ENCODE measurements around the gene CDYL2.

Gene CDYL2

DNA sequence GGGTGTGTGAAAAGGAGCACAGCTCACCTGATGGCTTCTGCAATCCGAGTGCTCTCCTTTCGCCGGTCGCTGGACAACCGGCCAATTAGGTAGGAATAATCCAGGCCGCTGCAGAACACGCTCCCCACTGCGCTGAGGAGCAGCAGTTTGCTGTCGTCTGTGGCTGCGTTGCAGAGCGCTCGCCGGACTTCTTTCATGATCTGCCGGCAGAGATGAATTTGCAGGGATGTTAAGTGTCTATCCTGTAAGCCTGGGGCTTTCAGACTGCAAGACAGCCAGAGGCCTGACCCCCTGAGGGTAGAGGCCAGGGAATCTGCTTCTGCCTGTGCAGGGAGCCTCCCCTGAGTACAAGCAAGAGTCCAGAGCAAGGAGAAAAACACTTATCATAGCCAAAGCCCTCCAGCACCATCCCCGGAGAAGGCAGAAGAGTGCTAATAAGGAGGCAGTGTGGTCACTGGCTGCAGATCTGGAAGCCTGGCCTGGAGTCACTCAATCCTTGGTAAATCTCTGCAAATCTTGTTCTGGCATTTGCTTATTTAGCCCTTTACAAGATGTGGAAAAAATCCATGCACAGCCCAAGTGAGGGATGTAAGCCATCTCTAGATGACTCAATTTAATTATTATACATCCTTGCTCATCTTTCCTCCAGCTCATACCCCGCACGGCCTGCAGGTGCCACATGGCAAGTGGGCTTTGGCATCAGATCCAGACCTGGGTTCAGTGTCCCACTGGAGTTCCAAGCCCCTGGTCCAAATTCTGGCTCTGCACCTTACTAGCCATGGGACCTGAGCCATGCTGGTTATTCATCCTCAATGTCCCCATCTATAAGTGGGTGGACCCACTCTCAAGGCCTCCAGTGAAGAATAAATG is 183.4 kb downstream of the CDYL2 start:
- TF ChIP-seq, protein P1, sequence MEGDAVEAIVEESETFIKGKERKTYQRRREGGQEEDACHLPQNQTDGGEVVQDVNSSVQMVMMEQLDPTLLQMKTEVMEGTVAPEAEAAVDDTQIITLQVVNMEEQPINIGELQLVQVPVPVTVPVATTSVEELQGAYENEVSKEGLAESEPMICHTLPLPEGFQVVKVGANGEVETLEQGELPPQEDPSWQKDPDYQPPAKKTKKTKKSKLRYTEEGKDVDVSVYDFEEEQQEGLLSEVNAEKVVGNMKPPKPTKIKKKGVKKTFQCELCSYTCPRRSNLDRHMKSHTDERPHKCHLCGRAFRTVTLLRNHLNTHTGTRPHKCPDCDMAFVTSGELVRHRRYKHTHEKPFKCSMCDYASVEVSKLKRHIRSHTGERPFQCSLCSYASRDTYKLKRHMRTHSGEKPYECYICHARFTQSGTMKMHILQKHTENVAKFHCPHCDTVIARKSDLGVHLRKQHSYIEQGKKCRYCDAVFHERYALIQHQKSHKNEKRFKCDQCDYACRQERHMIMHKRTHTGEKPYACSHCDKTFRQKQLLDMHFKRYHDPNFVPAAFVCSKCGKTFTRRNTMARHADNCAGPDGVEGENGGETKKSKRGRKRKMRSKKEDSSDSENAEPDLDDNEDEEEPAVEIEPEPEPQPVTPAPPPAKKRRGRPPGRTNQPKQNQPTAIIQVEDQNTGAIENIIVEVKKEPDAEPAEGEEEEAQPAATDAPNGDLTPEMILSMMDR (IDR thresholded peaks at IDR 0.05; ENCODE audit: borderline replicate concordance, control extremely low read depth, extremely low read depth, insufficient read depth, missing control alignments) = no peak
- in situ Hi-C loops (cut with MboI; ENCODE audit: low sequenced_read_pairs, unreplicated experiment) = no loop called here
- peak; percentile 1 for DNase-seq (ENCODE audit: low spot score)

DNA sequence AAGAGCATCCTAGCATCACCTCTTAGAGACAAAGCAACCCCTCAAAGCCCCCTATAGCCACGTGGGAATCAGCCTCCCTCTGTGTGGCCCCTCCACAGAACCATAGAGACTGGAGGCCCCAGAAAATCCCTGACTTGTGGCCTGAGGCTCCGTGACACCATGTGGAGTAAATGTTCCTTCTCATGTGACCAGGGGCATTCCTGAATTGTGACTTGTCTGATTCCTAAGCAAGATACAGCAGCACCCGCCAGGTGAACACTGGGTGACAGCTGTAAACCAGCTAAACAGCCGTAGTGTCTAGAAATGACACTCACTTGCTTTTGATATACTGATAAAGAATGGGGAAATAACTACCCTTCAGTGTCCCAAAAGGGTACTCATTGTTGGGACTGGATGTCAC is 184.6 kb downstream of the CDYL2 start:
- TF ChIP-seq, protein P1 (IDR thresholded peaks at IDR 0.05; ENCODE audit: borderline replicate concordance, control extremely low read depth, extremely low read depth, insufficient read depth, missing control alignments) = no peak
- in situ Hi-C loops (cut with MboI; ENCODE audit: low sequenced_read_pairs, unreplicated experiment) = no loop called here
- no peak for DNase-seq (ENCODE audit: low spot score)

DNA sequence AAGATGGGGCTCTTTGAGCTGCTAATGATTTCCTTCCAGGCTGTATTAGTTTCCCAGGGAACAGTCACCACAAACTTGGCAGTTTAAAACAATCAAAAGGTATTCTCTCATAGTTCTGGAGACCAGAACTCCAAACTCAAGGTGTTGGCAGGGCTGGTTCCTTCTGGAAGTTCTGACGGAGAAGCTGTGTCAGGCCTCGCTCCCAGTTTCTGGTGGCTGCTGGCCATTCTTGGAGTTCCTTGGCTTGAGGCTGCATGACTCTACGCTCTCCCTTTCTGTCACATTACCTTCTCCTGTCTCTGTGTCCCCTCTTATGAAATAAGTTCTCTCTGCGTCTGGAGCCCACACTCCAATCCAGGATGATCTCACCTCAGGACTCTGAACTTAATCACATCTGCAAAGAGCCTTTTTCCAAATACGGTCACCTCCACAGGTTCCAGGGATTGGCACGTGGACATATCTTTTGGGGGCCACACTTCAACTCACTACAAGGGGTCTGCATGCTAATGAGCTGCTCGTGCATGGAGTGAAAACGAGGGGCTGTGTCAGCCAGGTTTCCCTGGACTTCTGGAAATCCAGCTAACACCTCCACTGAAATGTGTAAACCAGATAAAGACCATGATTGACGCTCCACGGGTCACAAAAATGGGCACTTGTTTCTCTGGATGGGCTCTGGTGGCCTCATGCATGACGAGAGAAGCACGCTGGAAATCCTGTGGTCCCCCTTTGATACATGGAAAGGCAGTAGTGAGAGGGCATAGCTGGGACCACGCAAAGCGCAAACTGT is 185.3 kb downstream of the CDYL2 start:
- TF ChIP-seq, protein P1 (IDR thresholded peaks at IDR 0.05; ENCODE audit: borderline replicate concordance, control extremely low read depth, extremely low read depth, insufficient read depth, missing control alignments) = no peak
- in situ Hi-C loops (cut with MboI; ENCODE audit: low sequenced_read_pairs, unreplicated experiment) = no loop called here
- no peak for DNase-seq (ENCODE audit: low spot score)

DNA sequence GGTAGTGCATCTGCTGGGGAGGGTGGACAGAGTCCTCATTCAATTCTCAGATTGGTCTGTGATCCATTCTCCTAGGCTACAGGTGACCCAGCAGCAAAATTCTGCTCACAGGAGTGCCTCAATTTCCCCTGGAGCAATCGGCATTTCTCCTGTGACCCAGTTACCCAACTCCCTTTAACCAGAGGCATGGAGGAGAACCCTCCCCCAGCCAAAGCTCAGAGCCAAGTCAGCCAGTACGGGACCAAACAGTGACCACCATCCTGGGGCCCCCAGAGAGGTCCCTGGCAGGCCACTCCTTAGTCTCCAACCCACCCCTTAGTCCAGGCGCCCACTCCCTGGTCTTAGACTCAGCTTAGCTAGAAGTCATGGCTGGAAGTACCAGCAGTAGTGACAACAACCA is 188.0 kb downstream of the CDYL2 start:
- in situ Hi-C loops (cut with MboI; ENCODE audit: low sequenced_read_pairs, unreplicated experiment) = no loop called here

DNA sequence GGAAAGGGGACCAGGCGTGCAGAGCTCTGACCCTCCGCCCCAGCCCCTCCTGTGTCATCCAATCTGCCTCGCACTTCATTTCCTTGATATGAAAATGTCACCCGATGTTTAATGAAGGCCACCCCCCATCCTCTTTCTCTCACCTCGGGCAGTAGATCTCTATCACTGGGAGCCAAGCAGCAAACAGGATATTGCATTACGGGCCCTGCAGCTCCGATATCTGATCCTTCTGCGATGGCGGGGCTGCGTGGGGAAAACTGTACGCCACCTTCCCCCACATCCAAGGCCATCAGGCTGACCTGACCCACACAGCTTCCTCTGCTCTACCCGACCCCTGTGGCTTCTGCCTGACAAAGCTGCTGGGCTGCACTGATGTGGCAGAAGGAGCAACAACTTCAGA is 188.7 kb downstream of the CDYL2 start:
- TF ChIP-seq, protein P1 (IDR thresholded peaks at IDR 0.05; ENCODE audit: borderline replicate concordance, control extremely low read depth, extremely low read depth, insufficient read depth, missing control alignments) = no peak
- no peak for DNase-seq (ENCODE audit: low spot score)
- in situ Hi-C loops (cut with MboI; ENCODE audit: low sequenced_read_pairs, unreplicated experiment) = no loop called here

More for the DNA sequence above, 188.0 kb downstream of the CDYL2 start:
- TF ChIP-seq, protein P1 (IDR thresholded peaks at IDR 0.05; ENCODE audit: borderline replicate concordance, control extremely low read depth, extremely low read depth, insufficient read depth, missing control alignments) = no peak
- no peak for DNase-seq (ENCODE audit: low spot score)

DNA sequence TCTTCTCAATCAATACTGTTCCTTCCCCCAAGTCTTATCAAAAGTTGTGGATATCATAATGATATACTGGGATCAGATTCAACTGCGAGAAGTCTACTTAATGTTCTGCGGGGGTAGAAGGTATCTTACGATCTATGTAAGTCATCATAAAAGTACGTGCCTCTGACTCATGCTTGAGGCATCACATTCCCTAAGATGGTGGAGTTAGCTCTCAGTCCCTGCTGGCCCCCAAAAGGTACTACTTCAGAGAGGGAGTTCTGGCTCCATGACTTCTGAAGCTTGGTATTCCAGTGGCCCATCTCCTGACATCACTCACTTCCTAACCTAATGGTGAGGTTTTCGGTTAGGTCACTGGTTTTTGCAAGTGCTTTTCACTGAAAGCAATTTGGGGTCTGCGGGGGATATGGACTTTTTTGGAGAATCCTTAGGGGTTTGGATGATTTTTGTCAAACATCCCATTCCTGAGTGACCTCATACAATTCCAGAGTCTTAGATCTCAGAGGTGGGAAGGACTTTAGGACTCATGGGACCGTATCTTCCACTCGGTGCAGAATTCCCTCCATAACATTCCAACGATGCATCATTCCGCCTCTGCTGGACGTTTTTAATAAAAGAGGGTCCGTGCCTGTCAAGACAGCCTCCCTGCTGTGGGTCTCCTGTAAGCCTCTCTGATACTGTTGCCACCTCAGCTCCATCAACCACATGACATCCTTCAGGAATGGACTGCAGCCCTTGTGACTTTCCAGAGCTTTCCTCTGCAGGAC is 189.3 kb downstream of the CDYL2 start:
- in situ Hi-C loops (cut with MboI; ENCODE audit: low sequenced_read_pairs, unreplicated experiment) = no loop called here
- TF ChIP-seq, protein P1 (IDR thresholded peaks at IDR 0.05; ENCODE audit: borderline replicate concordance, control extremely low read depth, extremely low read depth, insufficient read depth, missing control alignments) = no peak
- no peak for DNase-seq (ENCODE audit: low spot score)

Measured in GM13976 (cell line).